HG02885 (cell line): Measurements from ENCODE around the gene ARMH4.

ENCODE experiments used
- ATAC-seq: cut with Tn5 transposase; IDR thresholded peaks from one replicate; pipeline ENCODE4 v1.9.1; 2021; ENCODE audit warnings: mild to moderate bottlenecking; ENCODE audit not compliant: unreplicated experiment, poor library complexity

ARMH4 gene

GRCh38 chr14:58060898-58061297, 91.1 kb downstream of the ARMH4 start:
- no peak for ATAC-seq

- no peak for ATAC-seq
Measured at GRCh38 chr14:58060077-58060476, 91.9 kb downstream of the ARMH4 start.

GRCh38 chr14:58059126-58059525, 92.9 kb downstream of the ARMH4 start:
- ATAC-seq, result no peak

- no peak for ATAC-seq
Measured at GRCh38 chr14:58055497-58056010, 96.5 kb downstream of the ARMH4 start.

GRCh38 chr14:58054100-58054499, 97.9 kb downstream of the ARMH4 start:
- ATAC-seq, result no peak

GRCh38 chr14:58048219-58048618, 103.8 kb downstream of the ARMH4 start:
- no peak for ATAC-seq

GRCh38 chr14:58027904-58028303, 124.1 kb downstream of the ARMH4 start:
- ATAC-seq, result no peak

- ATAC-seq, result no peak
Measured at GRCh38 chr14:58026967-58027366, 125.0 kb downstream of the ARMH4 start.

GRCh38 chr14:58026219-58026618, 125.8 kb downstream of the ARMH4 start:
- ATAC-seq, result no peak

GRCh38 chr14:58014778-58015177, 137.2 kb downstream of the ARMH4 start:
- no peak for ATAC-seq

GRCh38 chr14:58002618-58003017, 149.4 kb downstream of the ARMH4 start:
- ATAC-seq, result no peak

- ATAC-seq, result no peak
Measured at GRCh38 chr14:57999979-58000378, 152.0 kb downstream of the ARMH4 start.

GRCh38 chr14:57999471-57999870, 152.5 kb downstream of the ARMH4 start:
- no peak for ATAC-seq

GRCh38 chr14:57998766-57999165, 153.2 kb downstream of the ARMH4 start:
- no peak for ATAC-seq

GRCh38 chr14:57991353-57991752, 160.7 kb downstream of the ARMH4 start:
- no peak for ATAC-seq

- no peak for ATAC-seq
Measured at GRCh38 chr14:57988445-57988844, 163.6 kb downstream of the ARMH4 start.

- ATAC-seq, result no peak
Measured at GRCh38 chr14:57987596-57988300, 164.3 kb downstream of the ARMH4 start.

GRCh38 chr14:57987051-57987450, 165.0 kb downstream of the ARMH4 start:
- no peak for ATAC-seq

GRCh38 chr14:57982804-57983634, 169.0 kb downstream of the ARMH4 start:
- ATAC-seq, result no peak

- ATAC-seq, result no peak
Measured at GRCh38 chr14:57981817-57982560, 170.0 kb downstream of the ARMH4 start.
